NOMO-1 treated with DMSO at 0.1 percent for 48 hours (cell line): ENCODE measurements around the gene CACNB4.
A peak's percentile ranks its signal among the peaks of the same experiment; 100 is the strongest.
"Not testable (repeated sequence)": the region's sequence is repeated elsewhere in the genome, so short reads cannot be mapped to it uniquely, and the experiment has no call there.

Experiments
- DNase-seq: peaks from one replicate; lab custom pipeline; 2025; ENCODE audit not compliant: unreplicated experiment; lab: John Stamatoyannopoulos, UW

Gene CACNB4

GRCh38 chr2:151946250-151946884 lies 152.5 kb downstream of the CACNB4 start:
- no peak for DNase-seq

- no peak for DNase-seq
Measured at GRCh38 chr2:151945602-151946001, 153.2 kb downstream of the CACNB4 start.

GRCh38 chr2:151945186-151945585 lies 153.7 kb downstream of the CACNB4 start:
- DNase-seq = no peak

- no peak for DNase-seq
Measured at GRCh38 chr2:151943461-151943860, 155.4 kb downstream of the CACNB4 start.

- DNase-seq = not testable (repeated sequence)
Measured at GRCh38 chr2:151942540-151943205, 156.2 kb downstream of the CACNB4 start.

GRCh38 chr2:151937966-151938365 lies 160.9 kb downstream of the CACNB4 start:
- DNase-seq = no peak

- no peak for DNase-seq
Measured at GRCh38 chr2:151936626-151937025, 162.2 kb downstream of the CACNB4 start.

GRCh38 chr2:151933266-151933804 lies 165.5 kb downstream of the CACNB4 start:
- no peak for DNase-seq

- no peak for DNase-seq
Measured at GRCh38 chr2:151931756-151932155, 167.1 kb downstream of the CACNB4 start.

GRCh38 chr2:151931030-151931611 lies 167.7 kb downstream of the CACNB4 start:
- DNase-seq = no peak

GRCh38 chr2:151930042-151930441 lies 168.8 kb downstream of the CACNB4 start:
- DNase-seq = no peak

- DNase-seq = no peak
Measured at GRCh38 chr2:151928380-151928779, 170.5 kb downstream of the CACNB4 start.

- no peak for DNase-seq
Measured at GRCh38 chr2:151927501-151928221, 171.2 kb downstream of the CACNB4 start.

GRCh38 chr2:151922845-151923666 lies 175.8 kb downstream of the CACNB4 start:
- peak; percentile 86 for DNase-seq

GRCh38 chr2:151919786-151920185 lies 179.1 kb downstream of the CACNB4 start:
- peak; percentile 12 for DNase-seq

- DNase-seq = peak; percentile 92
Measured at GRCh38 chr2:151918308-151918707, 180.5 kb downstream of the CACNB4 start.

- DNase-seq = peak; percentile 43
Measured at GRCh38 chr2:151916632-151917031, 182.2 kb downstream of the CACNB4 start.

- DNase-seq = not testable (repeated sequence)
Measured at GRCh38 chr2:151915629-151916025, 183.2 kb downstream of the CACNB4 start.

GRCh38 chr2:151914989-151915628 lies 183.7 kb downstream of the CACNB4 start:
- no peak for DNase-seq
